ENCODE data around the gene RPL27.
A peak's percentile ranks its signal among the peaks of the same experiment; 100 is the strongest.

DNA sequence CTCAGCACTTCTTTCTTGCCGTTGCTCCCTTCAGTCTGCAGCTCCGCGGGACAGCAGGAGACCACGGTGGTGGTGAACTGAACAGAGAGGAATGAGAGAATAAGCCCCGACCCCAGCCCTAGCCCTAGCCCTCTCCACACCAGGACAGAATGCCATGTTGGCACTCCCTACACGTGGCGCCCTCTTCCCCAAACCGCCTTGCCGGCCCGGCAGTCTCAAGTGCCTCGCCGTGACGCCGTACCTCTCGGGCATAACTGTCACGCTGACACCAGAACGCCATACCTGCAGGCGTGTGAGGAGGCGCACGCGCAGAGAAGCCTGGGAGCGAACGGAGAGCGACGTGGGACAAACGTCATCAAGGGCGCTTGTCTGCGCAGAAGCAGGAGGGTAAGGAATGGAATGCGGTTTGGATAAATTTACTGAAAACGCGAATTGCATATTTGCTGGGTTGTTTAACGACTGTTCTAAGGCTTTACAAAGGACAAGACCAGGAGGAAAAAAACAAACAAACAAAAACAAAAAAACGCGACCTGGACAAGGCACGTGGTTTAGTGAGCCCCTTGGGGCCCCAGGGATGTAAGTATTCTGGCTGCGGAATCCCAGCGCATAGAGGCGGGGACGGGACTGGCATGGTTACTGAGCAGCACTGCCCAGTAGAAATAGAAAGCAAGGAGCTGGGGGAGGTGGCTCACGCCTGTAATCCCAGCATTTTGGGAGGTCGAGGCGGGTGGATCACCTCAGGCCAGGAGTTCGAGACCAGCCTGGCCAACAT, 33.9 kb upstream of the RPL27 start, which contains the start of gene AARSD1:
- peak; percentile 93 for TF ChIP-seq POLR2A (IDR thresholded peaks at IDR 0.05; ENCODE audit: extremely low read depth, insufficient read length)
- TF ChIP-seq, protein P1, sequence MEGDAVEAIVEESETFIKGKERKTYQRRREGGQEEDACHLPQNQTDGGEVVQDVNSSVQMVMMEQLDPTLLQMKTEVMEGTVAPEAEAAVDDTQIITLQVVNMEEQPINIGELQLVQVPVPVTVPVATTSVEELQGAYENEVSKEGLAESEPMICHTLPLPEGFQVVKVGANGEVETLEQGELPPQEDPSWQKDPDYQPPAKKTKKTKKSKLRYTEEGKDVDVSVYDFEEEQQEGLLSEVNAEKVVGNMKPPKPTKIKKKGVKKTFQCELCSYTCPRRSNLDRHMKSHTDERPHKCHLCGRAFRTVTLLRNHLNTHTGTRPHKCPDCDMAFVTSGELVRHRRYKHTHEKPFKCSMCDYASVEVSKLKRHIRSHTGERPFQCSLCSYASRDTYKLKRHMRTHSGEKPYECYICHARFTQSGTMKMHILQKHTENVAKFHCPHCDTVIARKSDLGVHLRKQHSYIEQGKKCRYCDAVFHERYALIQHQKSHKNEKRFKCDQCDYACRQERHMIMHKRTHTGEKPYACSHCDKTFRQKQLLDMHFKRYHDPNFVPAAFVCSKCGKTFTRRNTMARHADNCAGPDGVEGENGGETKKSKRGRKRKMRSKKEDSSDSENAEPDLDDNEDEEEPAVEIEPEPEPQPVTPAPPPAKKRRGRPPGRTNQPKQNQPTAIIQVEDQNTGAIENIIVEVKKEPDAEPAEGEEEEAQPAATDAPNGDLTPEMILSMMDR (IDR thresholded peaks at IDR 0.05; ENCODE audit: low read depth, low read length) = no peak
